Measurements from ENCODE around the gene NADK. TPM values are rescaled to one million over a fixed set of nuclear protein-coding genes. Genes with fewer than 3 reads are reported as not detected.
"Not testable (repeated sequence)": the region's sequence is repeated elsewhere in the genome, so short reads cannot be mapped to it uniquely, and the experiment has no call there.

NADK gene
- total RNA-seq, 4 donors from 2014 or later: 36.1 to 57.6 (median 39.5) TPM

DNA sequence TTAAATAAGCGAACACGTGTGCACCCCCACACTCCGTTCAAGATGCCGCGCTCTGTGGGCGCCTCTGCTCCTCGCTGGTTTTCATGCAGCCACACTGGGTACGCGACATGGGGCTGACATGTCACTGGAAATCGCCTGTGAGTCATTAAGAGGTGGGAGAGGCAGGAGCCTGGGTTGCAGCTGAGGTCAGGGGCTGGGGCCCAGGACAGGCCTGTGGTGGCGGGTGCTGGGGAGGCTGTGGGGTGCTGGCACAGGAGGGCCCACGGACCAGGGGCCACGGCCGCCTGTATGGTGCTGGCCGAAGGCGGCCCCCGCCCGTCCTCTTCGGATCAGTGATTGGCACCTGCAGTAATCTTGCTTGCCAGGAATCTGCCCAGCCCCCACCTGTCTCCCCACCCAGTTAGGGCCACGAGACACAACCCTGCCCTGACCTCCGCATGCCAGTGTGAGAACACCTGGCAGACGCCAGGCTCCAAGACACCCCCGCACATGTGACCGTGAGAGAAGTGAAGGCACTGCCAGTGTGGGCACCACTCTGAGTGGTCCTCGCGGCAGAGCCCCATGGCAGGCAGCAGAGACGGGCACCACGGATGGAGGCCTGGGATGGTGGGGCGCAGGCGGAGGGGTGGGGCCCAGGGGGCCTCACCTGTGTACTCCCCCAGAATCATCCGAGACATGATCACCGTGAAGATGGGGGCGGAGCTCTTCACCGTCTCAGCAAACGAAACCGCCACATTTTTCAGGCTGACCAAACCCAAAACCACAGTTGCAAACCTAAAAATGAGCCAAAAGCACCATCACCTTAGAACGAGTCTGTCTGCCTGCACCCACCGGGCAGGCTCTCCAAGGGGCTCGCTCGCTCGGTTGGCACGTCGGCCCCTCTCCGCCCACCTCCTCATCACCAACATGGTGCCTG, 40.3 kb downstream of the NADK start:
- intact Hi-C loops (cut with DNase I); H3K9me3 ChIP-seq; H3K4me1 ChIP-seq; H3K4me3 ChIP-seq; DNase-seq; H3K27ac ChIP-seq; H3K27me3 ChIP-seq: not testable (repeated sequence)
- WGBS, 2 donors: 69 to 89% methylated on average over 3 to 19 of the region's 44 CpGs
- H3K36me3 ChIP-seq: peaks cover 0 to 52% (median 1%) of the 10 kb centered on the region in 3 donors

DNA sequence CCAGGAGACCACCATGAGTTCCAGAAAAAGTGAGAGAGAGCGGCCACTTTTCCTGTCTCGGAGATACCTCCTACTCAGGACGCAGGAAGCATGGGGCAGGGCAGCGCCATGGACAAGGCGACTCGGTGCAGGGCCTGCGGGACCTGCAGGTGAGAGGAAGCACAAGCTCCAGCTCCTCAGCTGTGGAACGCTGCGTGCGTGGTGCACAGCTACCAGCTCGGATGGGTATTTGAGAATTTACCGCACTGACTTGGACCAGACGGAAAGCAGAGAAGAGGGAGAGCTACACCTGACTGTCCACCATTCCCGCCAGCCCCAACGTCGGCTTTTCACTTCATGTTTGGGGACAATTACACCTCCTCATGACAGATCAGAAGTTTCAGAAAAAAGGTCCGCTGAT, 45.9 kb downstream of the NADK start:
- no peak overlapping the region for H3K27ac ChIP-seq
- 91 to 95% methylated on average over 16 to 17 of the region's 17 CpGs for WGBS, 2 donors
- H3K9me3 ChIP-seq: no peaks in the 10 kb centered on the region
- H3K36me3 ChIP-seq: peaks cover 4 to 61% (median 22%) of the 10 kb centered on the region in 3 donors
- H3K4me1 ChIP-seq: no peaks in the 10 kb centered on the region
- no peak overlapping the region for H3K4me3 ChIP-seq
- TF ChIP-seq, protein P1, sequence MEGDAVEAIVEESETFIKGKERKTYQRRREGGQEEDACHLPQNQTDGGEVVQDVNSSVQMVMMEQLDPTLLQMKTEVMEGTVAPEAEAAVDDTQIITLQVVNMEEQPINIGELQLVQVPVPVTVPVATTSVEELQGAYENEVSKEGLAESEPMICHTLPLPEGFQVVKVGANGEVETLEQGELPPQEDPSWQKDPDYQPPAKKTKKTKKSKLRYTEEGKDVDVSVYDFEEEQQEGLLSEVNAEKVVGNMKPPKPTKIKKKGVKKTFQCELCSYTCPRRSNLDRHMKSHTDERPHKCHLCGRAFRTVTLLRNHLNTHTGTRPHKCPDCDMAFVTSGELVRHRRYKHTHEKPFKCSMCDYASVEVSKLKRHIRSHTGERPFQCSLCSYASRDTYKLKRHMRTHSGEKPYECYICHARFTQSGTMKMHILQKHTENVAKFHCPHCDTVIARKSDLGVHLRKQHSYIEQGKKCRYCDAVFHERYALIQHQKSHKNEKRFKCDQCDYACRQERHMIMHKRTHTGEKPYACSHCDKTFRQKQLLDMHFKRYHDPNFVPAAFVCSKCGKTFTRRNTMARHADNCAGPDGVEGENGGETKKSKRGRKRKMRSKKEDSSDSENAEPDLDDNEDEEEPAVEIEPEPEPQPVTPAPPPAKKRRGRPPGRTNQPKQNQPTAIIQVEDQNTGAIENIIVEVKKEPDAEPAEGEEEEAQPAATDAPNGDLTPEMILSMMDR (IDR thresholded peaks at IDR 0.05): no peak
- no peak for TF ChIP-seq POLR2A (IDR thresholded peaks at IDR 0.05)
- no peaks in the 10 kb centered on the region for H3K27me3 ChIP-seq
- no peak for DNase-seq
- intact Hi-C loops (cut with DNase I): no loop called here

DNA sequence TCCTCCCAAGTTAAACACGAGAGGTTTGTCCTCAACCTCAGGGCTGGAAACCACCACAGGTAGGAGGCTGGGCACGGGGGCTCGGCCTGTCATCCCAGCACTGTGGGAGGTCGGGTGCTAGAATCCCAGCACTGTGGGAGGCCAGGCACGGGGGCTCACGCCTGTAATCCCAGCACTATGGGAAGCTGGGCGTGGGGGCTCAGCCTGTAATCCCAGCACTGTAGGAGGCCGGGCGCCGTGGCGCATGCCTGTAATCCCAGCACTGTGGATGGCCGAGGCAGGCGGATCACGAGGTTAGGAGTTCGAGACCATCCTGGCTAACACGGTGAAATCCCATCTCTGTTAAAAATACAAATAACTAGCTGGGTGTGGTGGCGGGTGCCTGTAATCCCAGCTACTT, 47.4 kb downstream of the NADK start:
- no peaks in the 10 kb centered on the region for H3K4me1 ChIP-seq
- H3K4me3 ChIP-seq: no peak overlapping the region
- intact Hi-C loops (cut with DNase I): no loop called here
- H3K27ac ChIP-seq: no peak overlapping the region
- WGBS, 2 donors: 94 to 95% methylated on average over 5 to 8 of the region's 17 CpGs
- no peaks in the 10 kb centered on the region for H3K9me3 ChIP-seq
- TF ChIP-seq, protein P1 (IDR thresholded peaks at IDR 0.05): no peak
- no peak for TF ChIP-seq POLR2A (IDR thresholded peaks at IDR 0.05)
- H3K36me3 ChIP-seq: peaks cover 4 to 54% (median 22%) of the 10 kb centered on the region in 3 donors
- H3K27me3 ChIP-seq: no peaks in the 10 kb centered on the region
- DNase-seq: no peak

DNA sequence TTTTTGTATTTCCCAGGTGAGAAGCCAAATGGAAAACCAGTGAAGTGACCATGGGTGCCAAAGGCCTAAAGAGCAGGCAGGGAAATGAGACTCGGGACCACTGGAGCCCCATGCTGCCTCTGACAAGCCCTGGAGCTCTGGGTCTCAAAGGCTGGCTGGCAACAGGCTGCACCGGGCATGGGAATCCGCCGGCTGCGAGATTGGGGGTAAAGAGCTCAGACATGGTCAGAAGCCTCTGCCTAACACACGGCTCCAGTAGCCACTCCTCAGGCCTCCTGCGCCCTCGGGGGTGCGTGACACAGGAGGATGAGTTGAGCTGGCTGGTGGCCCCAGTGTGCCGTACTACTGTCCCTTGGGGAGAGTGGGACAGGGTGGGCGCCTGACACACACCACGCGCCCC, 48.0 kb downstream of the NADK start:
- H3K27ac ChIP-seq; H3K27me3 ChIP-seq; H3K9me3 ChIP-seq; intact Hi-C loops (cut with DNase I); H3K4me3 ChIP-seq; H3K4me1 ChIP-seq; DNase-seq: not testable (repeated sequence)
- WGBS, 2 donors: no CpG with 5 or more reads among the region's 13 CpGs
- H3K36me3 ChIP-seq: peaks cover 4 to 52% (median 22%) of the 10 kb centered on the region in 3 donors

DNA sequence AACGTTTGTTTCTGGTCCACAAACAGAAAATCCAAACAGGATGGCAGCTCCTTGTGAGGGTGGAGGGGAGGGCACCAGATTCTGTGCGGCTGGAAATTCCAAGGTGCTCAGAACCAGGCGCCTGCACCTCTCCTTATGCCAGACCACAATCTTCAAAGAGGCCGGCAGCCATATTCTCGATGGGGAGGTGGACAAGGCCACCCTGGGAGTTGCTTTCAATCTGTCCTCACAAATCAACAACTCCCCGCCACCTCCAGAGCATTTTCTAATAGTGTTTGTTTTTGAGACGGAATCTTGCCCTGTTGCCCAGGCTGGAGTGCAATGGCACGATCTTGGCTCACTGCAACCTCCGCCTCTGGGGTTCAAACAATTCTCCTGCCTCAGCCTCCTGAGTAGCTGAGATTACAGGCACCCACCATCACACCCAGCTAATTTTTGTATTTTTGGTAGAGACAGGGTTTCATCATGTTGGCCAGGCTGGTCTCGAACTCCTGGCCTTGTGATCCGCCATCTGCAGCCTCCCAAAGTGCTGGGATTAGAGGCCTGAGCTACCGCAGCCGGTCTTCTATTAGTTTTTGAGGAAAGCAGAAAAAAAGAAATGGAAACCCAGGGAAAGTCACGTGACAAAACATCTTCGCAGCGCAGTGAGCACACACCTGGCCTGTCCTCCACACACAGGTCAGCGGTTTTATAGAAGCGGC, 49.0 kb downstream of the NADK start:
- H3K9me3 ChIP-seq; H3K4me3 ChIP-seq; DNase-seq; intact Hi-C loops (cut with DNase I); H3K4me1 ChIP-seq; H3K27me3 ChIP-seq: not testable (repeated sequence)
- Histone ChIP-seq H3K36me3 (peaks cover 4 to 42% (median 22%) of the 10 kb centered on the region in 3 donors), H3K27ac (peak overlapping the region in 2 of 4 donors; percentile 4 to 59)
- WGBS, 2 donors: 91 to 100% methylated on average over 2 to 14 of the region's 18 CpGs

DNA sequence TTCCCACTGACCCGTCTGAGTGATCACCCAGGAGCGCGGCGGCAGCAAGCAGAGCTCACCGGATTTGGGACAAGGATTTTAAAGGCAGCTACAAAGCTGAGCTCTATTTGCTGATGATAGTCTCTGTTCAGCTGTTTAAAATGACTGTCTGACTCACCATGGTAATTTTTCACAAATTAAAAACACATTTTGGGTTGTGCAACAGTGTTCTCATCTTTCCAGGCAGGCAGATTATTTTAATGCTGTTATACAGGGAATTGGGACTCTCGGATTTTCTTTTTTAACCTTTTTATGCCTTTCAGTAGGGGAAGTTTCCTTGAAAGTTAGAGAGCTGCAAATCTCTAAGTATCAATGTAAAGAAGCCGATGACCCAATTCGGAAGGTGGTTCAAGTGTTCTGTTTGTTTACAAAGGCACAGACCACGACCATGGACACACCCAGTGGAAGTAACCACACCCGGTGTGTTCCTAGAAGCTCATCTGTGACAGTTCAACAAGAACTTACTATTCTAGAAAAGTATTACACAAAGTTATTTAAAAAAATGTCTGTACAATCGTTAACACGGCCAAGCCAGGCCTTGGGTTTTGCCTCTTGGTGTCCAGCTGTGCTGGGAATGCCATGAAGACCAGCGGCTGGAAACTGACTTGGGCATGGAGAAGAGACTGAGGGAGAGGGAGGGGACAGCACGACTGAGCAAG, 49.8 kb downstream of the NADK start:
- H3K36me3 ChIP-seq: peaks cover 4 to 34% (median 22%) of the 10 kb centered on the region in 3 donors
- H3K27ac ChIP-seq: peak overlapping the region in 3 of 4 donors; percentile 4 to 59 (median 46)
- DNase-seq: not testable (repeated sequence)

DNA sequence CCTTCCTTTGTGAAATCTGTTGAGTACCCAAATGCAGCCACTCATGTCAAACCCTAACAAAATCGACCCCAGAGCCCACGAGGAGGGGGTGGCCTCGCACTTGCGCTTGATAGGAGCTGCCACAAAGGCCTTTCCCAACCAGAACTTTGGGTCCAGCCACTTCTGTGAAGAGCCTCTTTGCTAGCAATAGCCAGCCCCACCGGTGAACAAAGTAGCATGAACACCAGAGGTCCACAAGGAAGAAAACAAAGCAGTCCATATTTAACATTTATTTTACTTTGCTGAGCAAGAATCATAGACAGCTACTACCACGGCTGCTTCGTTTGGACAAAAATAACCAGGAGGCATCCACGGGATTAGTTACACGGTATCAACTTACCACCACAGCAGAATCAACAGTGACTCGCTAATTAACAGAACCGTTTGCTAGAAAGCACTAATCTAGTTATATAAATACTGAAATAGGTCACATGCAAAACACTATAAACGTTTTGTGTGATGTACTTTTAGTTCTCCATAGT, 51.1 kb downstream of the NADK start:
- Histone ChIP-seq H3K27ac (peak overlapping the region in 1 of 4 donors; percentile 2), H3K36me3 (peaks cover 2 to 21% (median 13%) of the 10 kb centered on the region in 3 donors)
- intact Hi-C loops (cut with DNase I); H3K4me1 ChIP-seq; H3K9me3 ChIP-seq; H3K27me3 ChIP-seq; H3K4me3 ChIP-seq; DNase-seq: not testable (repeated sequence)
- WGBS, 2 donors: 68 to 76% methylated on average over 7 to 10 of the region's 12 CpGs

More for the DNA sequence above, 49.8 kb downstream of the NADK start:
- H3K27me3 ChIP-seq; intact Hi-C loops (cut with DNase I); H3K4me1 ChIP-seq; H3K9me3 ChIP-seq; H3K4me3 ChIP-seq: not testable (repeated sequence)
- WGBS, 2 donors: 40 to 45% methylated on average over 6 to 9 of the region's 14 CpGs

DNA sequence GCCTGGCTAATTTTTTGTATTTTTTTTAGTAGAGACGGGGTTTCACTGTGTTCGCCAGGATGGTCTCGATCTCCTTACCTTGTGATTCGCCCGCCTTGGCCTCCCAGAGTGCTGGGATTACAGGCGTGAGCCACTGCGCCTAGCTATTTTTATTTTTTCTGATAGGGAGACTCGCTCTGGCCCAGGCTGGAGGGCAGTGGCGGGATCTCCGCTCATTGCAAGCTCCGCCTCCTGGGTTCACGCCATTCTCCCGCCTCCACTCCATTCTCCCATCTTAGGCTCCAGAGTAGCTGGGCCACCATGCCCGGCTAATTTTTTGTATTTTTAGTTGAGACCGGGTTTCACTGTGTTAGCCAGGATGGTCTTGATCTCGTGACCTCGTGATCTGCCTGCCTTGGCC, 52.2 kb downstream of the NADK start:
- peaks cover 0 to 15% (median 7%) of the 10 kb centered on the region in 3 donors for H3K36me3 ChIP-seq
- H3K27me3 ChIP-seq; H3K27ac ChIP-seq; intact Hi-C loops (cut with DNase I); H3K4me1 ChIP-seq; H3K9me3 ChIP-seq; DNase-seq; H3K4me3 ChIP-seq: not testable (repeated sequence)
- 95 to 97% methylated on average over 16 to 17 of the region's 17 CpGs for WGBS, 2 donors
